GM19238 (cell line): ENCODE data around the gene DSCAM.
"Not testable (repeated sequence)": the region's sequence is repeated elsewhere in the genome, so short reads cannot be mapped to it uniquely, and the experiment has no call there.

Experiments
- DNase-seq: peaks from one replicate; pipeline ENCODE4 v3.0.0; 2011; ENCODE audit warnings: low spot score; ENCODE audit not compliant: insufficient read length

DSCAM gene

GRCh38 chr21:40333731-40334130 is 513.2 kb downstream of the DSCAM start:
- no peak for DNase-seq

GRCh38 chr21:40331804-40332203 is 515.2 kb downstream of the DSCAM start:
- DNase-seq = no peak

- no peak for DNase-seq
Observed at GRCh38 chr21:40331172-40331571, 515.8 kb downstream of the DSCAM start.

DNA sequence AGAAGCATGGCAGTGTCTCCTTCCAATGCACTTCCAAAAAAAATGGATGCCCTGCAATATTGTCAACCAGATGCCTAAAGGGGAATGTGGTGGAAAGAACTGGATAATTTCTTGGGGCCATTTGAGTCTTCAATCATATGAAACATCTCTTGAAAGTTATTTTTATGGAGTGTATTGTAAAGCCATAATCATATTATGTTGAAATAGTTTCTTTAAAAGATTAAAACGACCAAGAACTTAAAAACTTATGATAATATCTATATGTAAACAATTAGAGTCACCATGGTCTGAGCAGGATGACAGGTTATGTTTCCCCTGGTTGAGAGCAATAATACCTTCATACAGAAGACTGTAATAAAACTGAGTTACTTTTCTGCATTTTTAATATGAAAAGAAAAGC is 522.6 kb downstream of the DSCAM start:
- no peak for DNase-seq

DNA sequence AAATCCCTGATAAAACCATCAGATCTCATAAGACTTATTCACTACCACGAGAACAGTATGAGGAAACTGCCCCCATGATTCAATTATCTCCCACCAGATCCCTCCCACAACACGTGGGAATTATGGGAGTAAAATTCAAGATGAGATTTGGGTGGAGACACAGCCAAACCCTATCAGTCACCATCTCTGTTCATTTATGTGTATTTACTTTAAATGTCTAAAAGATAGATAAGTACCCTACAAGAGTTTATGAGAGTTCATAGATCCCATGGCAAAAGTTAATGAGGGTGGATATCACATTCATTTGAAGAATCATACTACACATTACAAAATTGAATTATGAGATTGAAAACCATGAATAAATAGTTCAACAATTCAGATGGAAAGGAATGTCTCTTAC is 526.2 kb downstream of the DSCAM start:
- DNase-seq = not testable (repeated sequence)

DNA sequence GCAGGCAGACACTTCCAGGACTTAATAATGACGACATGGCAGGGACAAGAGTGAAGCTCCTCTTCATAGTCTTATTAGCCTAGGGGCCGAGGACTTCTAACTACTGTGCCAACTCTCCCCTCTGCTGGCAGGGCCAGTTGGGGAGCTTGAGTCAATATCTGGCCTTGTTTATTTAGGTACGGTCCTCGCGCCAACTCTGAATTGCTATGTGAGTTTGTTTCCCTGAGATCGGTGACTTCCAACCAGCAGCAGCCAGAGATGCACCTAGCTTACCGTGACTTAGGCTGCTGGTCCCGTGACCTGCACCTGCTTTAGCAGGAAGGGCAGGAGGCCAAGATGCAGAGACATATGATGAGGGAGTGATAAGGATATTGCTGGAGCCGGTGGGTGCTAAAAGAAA is 528.6 kb downstream of the DSCAM start:
- DNase-seq = no peak

GRCh38 chr21:40316104-40316503 is 530.9 kb downstream of the DSCAM start:
- no peak for DNase-seq

- DNase-seq = no peak
Observed at GRCh38 chr21:40315626-40316025, 531.3 kb downstream of the DSCAM start.

GRCh38 chr21:40313260-40313659 is 533.7 kb downstream of the DSCAM start:
- DNase-seq = no peak

DNA sequence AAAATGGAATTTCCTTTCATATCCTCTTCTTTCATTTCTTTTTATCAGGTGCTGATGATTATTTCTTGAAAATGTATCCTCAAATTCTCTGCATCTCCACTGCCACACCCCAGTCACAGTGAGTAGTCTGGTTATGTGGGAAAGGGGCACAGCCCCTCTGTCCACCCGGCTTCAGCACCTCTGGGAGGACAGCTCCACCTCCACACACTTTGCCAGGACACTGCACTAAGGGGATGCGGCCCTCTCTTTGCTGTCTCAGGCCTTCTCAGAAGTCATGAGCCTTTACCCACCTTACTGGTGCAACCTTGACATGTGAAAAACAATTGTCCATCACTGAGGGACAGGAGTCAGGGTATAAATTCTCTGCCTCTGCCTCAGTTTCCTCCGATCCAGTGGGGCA is 546.7 kb downstream of the DSCAM start:
- no peak for DNase-seq

- no peak for DNase-seq
Observed at GRCh38 chr21:40299451-40299850, 547.5 kb downstream of the DSCAM start.

DNA sequence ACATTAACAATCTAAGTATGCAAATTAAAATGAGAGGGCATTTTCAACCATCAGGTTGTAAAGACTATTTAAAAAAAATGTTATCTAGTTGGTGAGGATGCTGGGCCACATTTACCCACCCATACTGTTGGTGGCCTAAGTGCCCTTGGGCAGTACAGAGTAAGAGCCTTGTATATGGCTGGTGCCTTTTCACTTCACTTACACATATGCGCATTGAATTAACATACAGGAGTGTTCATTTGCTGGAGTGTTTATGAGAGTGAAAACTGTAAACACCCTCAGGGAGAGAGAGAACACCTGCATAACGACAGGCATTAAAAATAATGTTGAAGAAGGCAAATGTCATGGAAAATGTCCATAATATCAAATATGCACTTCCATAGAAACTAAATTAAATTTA is 552.6 kb downstream of the DSCAM start:
- DNase-seq = no peak

DNA sequence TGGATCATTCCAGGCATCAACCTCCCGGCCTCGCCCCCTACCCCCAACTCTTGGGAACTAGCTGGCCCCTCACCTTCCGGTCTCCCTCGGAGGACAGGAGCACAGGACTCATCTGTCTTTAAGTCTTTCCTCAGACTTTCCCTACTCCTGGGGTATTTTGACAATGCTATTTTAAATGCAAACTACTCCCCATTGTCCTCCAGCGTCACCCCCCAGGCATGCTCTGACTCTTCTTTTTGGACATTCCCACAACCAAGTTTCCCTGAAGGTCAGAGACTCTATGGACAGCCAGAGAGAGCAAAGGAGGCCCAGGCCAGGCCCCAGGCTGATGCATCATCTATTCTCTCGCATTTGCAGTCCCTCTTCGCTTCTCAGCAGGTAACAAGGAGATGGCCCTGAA is 555.4 kb downstream of the DSCAM start:
- no peak for DNase-seq

GRCh38 chr21:40284409-40284808 is 562.5 kb downstream of the DSCAM start:
- DNase-seq = no peak

DNA sequence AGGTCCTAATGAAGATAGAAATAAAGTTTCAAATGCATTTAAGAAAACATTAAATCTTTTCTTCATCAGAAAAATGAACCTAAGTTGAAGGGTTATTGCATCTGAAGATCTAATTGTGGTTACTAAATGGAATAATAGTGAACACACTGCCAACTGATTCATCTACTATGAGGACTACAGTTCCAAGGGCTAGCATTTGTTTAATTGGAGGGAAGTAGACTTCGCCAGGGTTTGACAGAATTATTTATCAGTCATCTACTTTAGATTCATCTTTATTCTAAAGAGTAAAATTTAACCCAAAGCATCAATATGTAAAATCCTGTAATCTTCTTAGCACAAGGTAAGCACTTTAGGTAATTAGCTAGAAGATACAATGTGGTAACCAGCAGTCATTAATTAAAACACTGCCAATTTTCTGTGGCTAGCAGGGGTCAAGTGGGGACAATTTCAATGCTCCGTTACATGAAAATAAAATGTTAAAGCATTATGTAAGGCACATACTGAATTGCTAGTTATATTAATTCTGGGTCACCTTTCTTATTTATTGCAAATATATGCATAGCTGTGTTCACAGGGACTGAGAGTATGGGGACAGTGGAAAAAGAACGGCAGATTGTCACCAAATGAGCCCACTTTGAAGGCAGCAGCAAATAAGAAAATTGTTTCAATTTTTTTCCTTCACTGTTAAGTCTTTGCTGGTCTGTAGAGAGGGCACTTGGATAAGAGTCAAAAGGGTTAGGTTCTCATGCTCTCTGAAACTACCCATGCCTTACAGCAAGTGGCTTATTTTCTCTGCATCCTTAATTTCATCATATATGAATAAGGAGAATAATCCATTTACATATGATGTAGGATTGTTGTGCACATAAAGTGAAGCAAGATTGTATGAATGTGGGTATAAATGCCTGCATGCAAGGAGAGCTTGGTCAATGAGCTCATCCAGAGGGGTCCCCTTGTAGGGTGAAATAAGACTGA is 563.8 kb downstream of the DSCAM start:
- no peak for DNase-seq

DNA sequence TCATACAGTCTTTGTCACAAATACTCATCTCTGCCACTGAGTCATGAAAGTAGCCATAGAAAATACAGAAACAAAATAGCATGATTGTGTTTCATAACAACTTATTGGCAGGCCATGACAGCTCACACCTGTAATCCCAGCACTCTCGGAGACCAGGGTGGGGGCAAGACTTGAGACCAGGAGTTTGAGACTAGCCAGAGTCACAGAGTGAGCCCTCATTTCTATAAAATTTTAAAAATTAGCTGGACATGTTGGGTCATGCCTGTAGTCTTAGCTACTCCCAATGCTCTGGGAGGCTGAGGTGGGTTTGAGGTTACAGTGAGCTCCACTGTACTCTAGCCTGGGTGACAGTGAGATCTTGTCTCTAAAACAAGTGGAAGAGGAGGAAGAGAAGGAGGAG is 568.6 kb downstream of the DSCAM start:
- DNase-seq = no peak

GRCh38 chr21:40276001-40276400 is 571.0 kb downstream of the DSCAM start:
- no peak for DNase-seq

DNA sequence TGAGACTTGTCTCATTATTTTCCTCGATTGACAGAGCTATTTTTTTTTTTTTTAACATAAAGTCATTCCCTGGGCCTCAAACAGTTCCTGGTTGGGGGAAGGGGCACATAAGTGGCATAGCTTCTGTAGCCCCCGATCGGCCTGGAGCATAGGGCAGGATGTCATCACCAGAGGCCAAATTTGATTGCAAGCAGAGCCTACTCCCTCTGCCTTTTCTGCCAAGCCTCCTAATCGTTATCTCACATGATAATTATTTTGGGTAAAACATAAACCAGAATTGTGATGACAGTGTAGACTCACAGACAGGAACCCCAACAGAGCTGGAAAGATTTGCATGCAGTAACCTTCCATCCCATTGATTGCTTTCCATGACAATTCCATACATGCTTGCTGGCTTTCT is 574.9 kb downstream of the DSCAM start:
- no peak for DNase-seq

GRCh38 chr21:40271164-40271563 is 575.8 kb downstream of the DSCAM start:
- DNase-seq = no peak

DNA sequence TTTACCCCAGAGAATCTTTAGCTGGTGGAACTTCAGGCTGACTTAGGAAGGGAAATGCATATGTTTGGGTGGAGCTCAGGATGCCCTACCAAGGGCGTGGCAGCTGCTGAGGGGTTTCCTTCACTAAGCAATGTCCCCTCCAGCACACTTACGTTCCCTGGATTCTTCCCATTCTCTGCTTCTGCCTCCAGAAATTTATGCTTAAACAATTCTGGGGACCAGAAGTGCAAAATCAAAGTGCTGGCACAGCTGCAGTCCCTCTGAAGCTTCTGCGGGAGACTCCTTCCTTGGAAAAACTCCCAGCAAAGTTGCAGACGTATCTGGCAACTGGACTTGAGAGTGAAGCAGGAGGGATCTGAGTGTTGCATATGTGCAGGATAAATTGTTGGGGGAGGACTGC is 576.9 kb downstream of the DSCAM start:
- no peak for DNase-seq

DNA sequence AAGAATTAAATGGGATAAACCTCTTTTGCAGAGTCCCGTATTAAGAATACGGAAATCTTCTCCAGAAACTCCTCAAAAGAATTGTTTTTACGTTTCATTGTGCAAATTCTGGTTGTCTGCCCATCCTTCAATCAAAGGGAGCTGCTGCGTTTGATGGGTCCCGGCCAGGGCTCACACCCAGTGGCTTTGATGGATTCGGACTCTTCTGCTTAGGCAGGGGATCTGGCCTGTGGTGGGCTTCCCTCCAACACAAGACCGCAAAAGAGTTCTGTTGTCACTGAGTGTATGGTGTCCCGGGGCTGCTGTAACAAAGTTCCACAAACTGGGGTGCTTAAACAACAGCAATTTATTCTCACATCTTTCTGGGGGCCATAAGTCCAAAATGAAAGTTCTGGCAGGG is 577.7 kb downstream of the DSCAM start:
- DNase-seq = no peak

DNA sequence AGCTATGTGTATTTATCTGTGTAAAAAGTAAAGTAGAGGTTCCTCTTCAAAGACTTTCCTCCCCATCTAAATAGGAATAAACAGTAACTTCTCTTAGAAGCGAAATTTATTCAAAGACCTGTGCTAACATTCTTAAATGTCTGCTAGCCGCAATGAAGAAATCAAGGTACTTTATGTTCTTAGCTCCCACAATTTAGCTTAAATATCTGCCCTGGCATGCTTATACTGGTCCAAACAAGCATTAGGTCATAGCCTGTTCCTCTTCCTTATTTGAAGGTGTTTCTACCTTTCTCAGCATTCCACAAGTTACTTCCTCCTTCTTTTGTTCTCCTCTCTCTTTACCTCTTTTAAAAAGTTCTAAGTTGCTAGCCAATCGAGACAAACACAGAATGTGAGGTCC is 588.5 kb downstream of the DSCAM start:
- DNase-seq = not testable (repeated sequence)

- no peak for DNase-seq
Observed at GRCh38 chr21:40257342-40257741, 589.6 kb downstream of the DSCAM start.
